ENCODE data around the gene ACOT2. TPM values are rescaled to one million over a fixed set of nuclear protein-coding genes. Genes with fewer than 3 reads are reported as not detected.

The ACOT2 gene
- total RNA-seq, 4 donors from 2014 or later = 40.3 to 266 (median 88.0) TPM

DNA sequence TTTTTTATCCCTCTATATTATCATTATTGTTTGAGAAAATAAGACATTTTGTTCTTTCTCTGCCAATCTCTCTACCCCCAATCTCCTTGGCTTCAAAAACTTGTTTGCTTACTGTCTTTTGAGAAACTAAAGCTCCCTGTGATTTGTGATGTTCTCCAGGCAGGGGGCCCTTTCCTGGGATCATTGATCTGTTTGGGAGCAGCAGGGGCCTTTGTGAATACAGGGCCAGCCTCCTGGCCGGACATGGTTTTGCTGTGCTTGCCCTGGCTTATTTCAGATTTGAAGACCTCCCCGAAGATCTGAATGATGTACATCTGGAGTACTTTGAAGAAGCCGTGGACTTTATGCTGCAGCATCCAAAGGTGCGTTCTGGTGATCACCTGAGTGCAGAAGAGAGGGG, 47.8 kb downstream of the ACOT2 start:
- TF ChIP-seq, protein P1, sequence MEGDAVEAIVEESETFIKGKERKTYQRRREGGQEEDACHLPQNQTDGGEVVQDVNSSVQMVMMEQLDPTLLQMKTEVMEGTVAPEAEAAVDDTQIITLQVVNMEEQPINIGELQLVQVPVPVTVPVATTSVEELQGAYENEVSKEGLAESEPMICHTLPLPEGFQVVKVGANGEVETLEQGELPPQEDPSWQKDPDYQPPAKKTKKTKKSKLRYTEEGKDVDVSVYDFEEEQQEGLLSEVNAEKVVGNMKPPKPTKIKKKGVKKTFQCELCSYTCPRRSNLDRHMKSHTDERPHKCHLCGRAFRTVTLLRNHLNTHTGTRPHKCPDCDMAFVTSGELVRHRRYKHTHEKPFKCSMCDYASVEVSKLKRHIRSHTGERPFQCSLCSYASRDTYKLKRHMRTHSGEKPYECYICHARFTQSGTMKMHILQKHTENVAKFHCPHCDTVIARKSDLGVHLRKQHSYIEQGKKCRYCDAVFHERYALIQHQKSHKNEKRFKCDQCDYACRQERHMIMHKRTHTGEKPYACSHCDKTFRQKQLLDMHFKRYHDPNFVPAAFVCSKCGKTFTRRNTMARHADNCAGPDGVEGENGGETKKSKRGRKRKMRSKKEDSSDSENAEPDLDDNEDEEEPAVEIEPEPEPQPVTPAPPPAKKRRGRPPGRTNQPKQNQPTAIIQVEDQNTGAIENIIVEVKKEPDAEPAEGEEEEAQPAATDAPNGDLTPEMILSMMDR (IDR thresholded peaks at IDR 0.05; ENCODE audit: low read depth) = no peak

DNA sequence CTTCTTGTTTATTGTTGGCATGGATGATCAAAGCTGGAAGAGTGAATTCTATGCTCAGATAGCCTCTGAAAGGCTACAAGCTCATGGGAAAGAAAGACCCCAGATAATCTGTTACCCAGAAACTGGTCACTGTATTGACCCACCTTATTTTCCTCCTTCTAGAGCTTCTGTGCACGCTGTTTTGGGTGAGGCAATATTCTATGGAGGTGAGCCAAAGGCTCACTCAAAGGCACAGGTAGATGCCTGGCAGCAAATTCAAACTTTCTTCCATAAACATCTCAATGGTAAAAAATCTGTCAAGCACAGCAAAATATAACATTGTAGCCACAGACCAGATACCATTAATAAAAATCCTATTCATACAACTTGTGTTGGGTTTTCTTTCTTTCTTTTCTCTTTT, 50.5 kb downstream of the ACOT2 start:
- TF ChIP-seq, protein P1 (IDR thresholded peaks at IDR 0.05; ENCODE audit: low read depth) = no peak

DNA sequence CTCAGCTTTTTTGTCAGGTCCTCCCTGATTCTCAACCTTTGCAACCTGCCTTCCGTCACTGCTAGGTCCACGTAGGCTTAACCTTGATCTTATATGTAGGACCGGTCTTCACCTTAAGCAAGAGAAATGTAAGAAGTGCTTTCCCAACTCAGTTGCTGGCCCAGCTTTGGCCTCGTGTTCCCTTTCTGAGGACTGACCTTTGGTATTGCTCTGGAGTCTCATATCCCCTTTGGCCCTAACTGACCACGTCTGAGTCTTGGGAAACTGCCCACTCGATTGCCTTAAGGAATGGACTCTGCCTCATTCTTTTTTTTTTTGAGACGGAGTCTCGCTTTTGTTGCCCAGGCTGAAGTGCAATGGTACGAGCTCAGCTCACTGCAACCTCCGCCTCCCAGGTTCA, 51.3 kb downstream of the ACOT2 start:
- TF ChIP-seq, protein P1 (IDR thresholded peaks at IDR 0.05; ENCODE audit: low read depth) = no peak

DNA sequence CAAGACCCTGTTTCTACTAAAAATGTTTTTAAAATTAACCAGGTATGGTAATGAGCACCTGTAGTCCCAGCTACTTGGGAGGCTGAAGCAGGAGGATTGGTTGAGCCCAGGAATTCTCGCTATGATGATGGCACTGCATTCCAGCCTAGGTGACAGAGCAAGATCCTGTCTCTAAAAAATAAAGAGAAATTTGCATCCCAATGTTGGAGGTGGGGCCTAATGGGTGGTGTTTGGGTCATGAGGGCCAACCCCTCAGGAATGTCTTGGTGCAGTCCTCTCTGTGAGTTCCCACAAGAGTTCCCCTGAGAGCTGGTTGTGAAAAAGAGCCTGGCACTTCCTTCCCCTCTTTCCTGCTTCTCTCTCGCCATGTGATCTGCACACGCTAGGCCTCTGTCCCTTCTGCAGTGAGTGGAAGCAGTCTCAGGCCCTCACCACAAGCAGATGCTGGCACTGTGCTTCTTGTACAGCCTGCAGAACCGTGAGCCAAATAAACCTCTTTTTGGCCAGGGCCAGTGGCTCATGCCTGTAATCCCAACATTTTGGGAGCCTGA, 54.6 kb downstream of the ACOT2 start:
- TF ChIP-seq, protein P1 (IDR thresholded peaks at IDR 0.05; ENCODE audit: low read depth) = no peak

Other genes with a start within 250 kb of the ACOT2 start
- gene NUMB, start 110.7 kb upstream of the ACOT2 start, total RNA-seq = 10 to 100 TPM; 45.1 to 85.8 (median 61.2) TPM
- 10 to 100 TPM in 1 of 4 donors, 1 to 10 TPM in 3; 5.7 to 15.1 (median 9.4) TPM for gene RIOX1, start 78.3 kb upstream of the ACOT2 start, total RNA-seq
- 10 to 100 TPM in 3 of 4 donors, 1 to 10 TPM in 1; 9.7 to 45.0 (median 22.3) TPM for gene ACOT1, start 32.1 kb upstream of the ACOT2 start, total RNA-seq
- gene HEATR4, start 10.3 kb upstream of the ACOT2 start, total RNA-seq = 1 to 10 TPM in 1 of 4 donors, under 1 TPM in 3; 0.16 to 1.1 (median 0.39) TPM
- gene ACOT4, start 22.7 kb downstream of the ACOT2 start, total RNA-seq = 10 to 100 TPM in 1 of 4 donors, 1 to 10 TPM in 3; 3.5 to 10.4 (median 5.5) TPM
- not detected for gene ACOT6, start 43.3 kb downstream of the ACOT2 start, total RNA-seq
- gene DNAL1, start 75.8 kb downstream of the ACOT2 start, total RNA-seq = 10 to 100 TPM in 2 of 4 donors, 1 to 10 TPM in 2; 5.9 to 11.7 (median 8.1) TPM
- gene PNMA1, start 145.2 kb downstream of the ACOT2 start, total RNA-seq = 10 to 100 TPM; 21.2 to 31.1 (median 23.4) TPM